Ishikawa (cell line): Measurements from ENCODE around the gene HOXB3.

ENCODE experiments used
- EGR1 ChIP-seq: IDR thresholded peaks from 2 replicates; pipeline ENCODE4 v1.6.1; 2012
- TF ChIP-seq, protein P1 (sequence below): IDR thresholded peaks from 2 replicates; pipeline ENCODE4 v1.6.1; 2012; ENCODE audit warnings: low read depth, mild to moderate bottlenecking

GRCh38 chr17:48579760-48580554 is 10.1 kb downstream of the HOXB3 start:
- TF ChIP-seq, protein P1, sequence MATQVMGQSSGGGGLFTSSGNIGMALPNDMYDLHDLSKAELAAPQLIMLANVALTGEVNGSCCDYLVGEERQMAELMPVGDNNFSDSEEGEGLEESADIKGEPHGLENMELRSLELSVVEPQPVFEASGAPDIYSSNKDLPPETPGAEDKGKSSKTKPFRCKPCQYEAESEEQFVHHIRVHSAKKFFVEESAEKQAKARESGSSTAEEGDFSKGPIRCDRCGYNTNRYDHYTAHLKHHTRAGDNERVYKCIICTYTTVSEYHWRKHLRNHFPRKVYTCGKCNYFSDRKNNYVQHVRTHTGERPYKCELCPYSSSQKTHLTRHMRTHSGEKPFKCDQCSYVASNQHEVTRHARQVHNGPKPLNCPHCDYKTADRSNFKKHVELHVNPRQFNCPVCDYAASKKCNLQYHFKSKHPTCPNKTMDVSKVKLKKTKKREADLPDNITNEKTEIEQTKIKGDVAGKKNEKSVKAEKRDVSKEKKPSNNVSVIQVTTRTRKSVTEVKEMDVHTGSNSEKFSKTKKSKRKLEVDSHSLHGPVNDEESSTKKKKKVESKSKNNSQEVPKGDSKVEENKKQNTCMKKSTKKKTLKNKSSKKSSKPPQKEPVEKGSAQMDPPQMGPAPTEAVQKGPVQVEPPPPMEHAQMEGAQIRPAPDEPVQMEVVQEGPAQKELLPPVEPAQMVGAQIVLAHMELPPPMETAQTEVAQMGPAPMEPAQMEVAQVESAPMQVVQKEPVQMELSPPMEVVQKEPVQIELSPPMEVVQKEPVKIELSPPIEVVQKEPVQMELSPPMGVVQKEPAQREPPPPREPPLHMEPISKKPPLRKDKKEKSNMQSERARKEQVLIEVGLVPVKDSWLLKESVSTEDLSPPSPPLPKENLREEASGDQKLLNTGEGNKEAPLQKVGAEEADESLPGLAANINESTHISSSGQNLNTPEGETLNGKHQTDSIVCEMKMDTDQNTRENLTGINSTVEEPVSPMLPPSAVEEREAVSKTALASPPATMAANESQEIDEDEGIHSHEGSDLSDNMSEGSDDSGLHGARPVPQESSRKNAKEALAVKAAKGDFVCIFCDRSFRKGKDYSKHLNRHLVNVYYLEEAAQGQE, result no peak
- no peak for TF ChIP-seq EGR1
